IPS-11a (cell line): Measurements from ENCODE around the gene KIF9.
A peak's percentile ranks its signal among the peaks of the same experiment; 100 is the strongest.
"Not testable (repeated sequence)": the region's sequence is repeated elsewhere in the genome, so short reads cannot be mapped to it uniquely, and the experiment has no call there.

Source experiments
- H3K4me3 ChIP-seq: one replicate; pipeline ENCODE4 v1.5.1; 2013; ENCODE audit warnings: low read depth, low read length, control low read depth

Gene KIF9

GRCh38 chr3:47294392-47294791, 11.8 kb upstream of the KIF9 start:
- H3K4me3 ChIP-seq = no peak overlapping the region

GRCh38 chr3:47293822-47294221, 11.2 kb upstream of the KIF9 start:
- H3K4me3 ChIP-seq = no peak overlapping the region

GRCh38 chr3:47291754-47292420, 9.3 kb upstream of the KIF9 start:
- not testable (repeated sequence) for H3K4me3 ChIP-seq

- H3K4me3 ChIP-seq = no peak overlapping the region
Observed at GRCh38 chr3:47291158-47291753, 8.7 kb upstream of the KIF9 start.

GRCh38 chr3:47288966-47289910, 6.6 kb upstream of the KIF9 start:
- no peak overlapping the region for H3K4me3 ChIP-seq

GRCh38 chr3:47283591-47284364, 1.2 kb upstream of the KIF9 start:
- peak overlapping the region; percentile 93 for H3K4me3 ChIP-seq

- peak overlapping the region; percentile 93 for H3K4me3 ChIP-seq
Observed at GRCh38 chr3:47283193-47283537, 566 bp upstream of the KIF9 start.

GRCh38 chr3:47280519-47280918, 2.1 kb downstream of the KIF9 start:
- no peak overlapping the region for H3K4me3 ChIP-seq

GRCh38 chr3:47276558-47276957, 6.0 kb downstream of the KIF9 start:
- H3K4me3 ChIP-seq = no peak overlapping the region

- H3K4me3 ChIP-seq = no peak overlapping the region
Observed at GRCh38 chr3:47274652-47275051, 7.9 kb downstream of the KIF9 start.

- no peak overlapping the region for H3K4me3 ChIP-seq
Observed at GRCh38 chr3:47273564-47273963, 9.0 kb downstream of the KIF9 start.

GRCh38 chr3:47270526-47270925, 12.1 kb downstream of the KIF9 start:
- H3K4me3 ChIP-seq = no peak overlapping the region

GRCh38 chr3:47267490-47267824, 15.1 kb downstream of the KIF9 start:
- H3K4me3 ChIP-seq = no peak overlapping the region

- no peak overlapping the region for H3K4me3 ChIP-seq
Observed at GRCh38 chr3:47266709-47267489, 15.7 kb downstream of the KIF9 start.

- H3K4me3 ChIP-seq = no peak overlapping the region
Observed at GRCh38 chr3:47265725-47266428, 16.7 kb downstream of the KIF9 start.

- H3K4me3 ChIP-seq = no peak overlapping the region
Observed at GRCh38 chr3:47265008-47265407, 17.6 kb downstream of the KIF9 start.

- H3K4me3 ChIP-seq = no peak overlapping the region
Observed at GRCh38 chr3:47261301-47261700, 21.3 kb downstream of the KIF9 start.

- H3K4me3 ChIP-seq = no peak overlapping the region
Observed at GRCh38 chr3:47260605-47261004, 22.0 kb downstream of the KIF9 start.

GRCh38 chr3:47259114-47259513, 23.5 kb downstream of the KIF9 start:
- no peak overlapping the region for H3K4me3 ChIP-seq

GRCh38 chr3:47256331-47256730, 26.3 kb downstream of the KIF9 start:
- not testable (repeated sequence) for H3K4me3 ChIP-seq
